Measurements from ENCODE around the gene FLACC1. TPM values are rescaled to one million over a fixed set of nuclear protein-coding genes. Genes with fewer than 3 reads are reported as not detected.

Gene FLACC1
- total RNA-seq, 1 experiment from 2014 or later, result 0.17 TPM

DNA sequence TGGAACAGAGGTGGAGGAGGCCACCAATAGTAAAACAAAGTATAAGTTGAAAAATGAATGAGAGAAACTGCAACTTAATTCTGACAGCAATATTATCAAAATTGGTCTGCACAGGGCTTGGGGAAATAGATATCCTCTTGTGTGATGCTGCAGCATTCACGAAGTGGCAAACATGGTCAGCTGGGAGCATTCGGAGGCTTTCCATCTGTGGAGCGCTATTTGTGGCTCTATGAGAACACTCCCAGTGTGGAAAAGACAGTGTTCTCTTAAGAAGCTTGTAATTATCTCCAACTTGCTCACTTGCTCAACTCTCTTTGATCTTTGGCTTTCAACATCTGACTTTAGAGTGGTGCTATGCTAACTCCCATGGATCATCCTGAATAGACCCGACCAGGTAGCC is 3.1 kb upstream of the FLACC1 start:
- TF ChIP-seq, protein P1, sequence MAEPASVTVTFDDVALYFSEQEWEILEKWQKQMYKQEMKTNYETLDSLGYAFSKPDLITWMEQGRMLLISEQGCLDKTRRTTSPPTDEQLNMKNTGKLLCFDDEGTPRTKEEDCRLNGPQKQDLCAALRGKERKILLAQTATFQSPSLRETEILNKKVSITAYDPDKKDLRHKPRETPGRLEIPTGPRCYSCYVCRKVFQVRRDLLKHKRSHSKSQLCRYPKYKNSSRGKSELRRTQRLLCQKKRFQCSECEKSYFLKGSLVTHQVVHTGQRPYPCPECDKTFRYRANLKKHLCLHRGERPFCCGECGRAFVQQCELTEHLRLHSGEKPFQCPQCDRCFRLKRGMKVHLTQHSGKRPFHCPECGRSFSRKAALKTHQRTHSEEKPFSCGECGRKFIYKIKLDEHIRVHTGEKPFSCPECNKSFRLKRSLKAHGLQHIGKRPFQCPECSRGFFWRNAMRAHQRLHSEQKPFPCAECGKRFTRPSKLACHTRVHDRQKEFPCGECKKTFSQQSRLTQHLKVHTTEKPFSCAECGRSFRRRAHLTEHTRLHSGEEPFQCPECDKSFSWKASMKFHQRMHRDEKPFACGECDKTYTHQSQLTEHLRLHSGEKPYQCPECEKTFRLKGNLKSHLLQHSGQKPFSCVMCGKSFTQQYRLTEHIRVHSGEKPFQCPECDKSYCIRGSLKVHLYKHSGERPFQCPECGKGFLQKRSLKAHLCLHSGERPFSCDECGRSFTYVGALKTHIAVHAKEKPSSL (CRISPR knock-in tag; conservative IDR thresholded peaks at IDR 0.05), result no peak
- TF ChIP-seq ZNF138 (CRISPR knock-in tag; conservative IDR thresholded peaks at IDR 0.05) (no peak), ZNF396 (CRISPR knock-in tag; IDR thresholded peaks at IDR 0.05; ENCODE audit: borderline replicate concordance) (no peak), NR3C1 (CRISPR knock-in tag; conservative IDR thresholded peaks at IDR 0.05; ENCODE audit: low read depth) (no peak), ZNF671 (CRISPR knock-in tag; IDR thresholded peaks at IDR 0.05) (no peak)
- Mint-ChIP-seq H3K36me3 (peaks cover 8% of the 10 kb centered on the region), H3K27ac (no peak overlapping the region), H3K4me3 (no peak overlapping the region), H3K27me3 (ENCODE audit: low read depth) (no peaks in the 10 kb centered on the region), H3K9me3 (peaks cover 10% of the 10 kb centered on the region), H3K4me1 (peaks cover 5% of the 10 kb centered on the region)
- POLR2A ChIA-PET, result interaction anchor here (0.7 kb wide), 1 partner anchor 91 kb away, joined by 3 read pairs; the partner anchor contains the start of genes STRADB and TRAK2
- DNase-seq (ENCODE audit: low spot score) (no peak), ATAC-seq (no peak)
- CTCF ChIA-PET, result interaction anchor here (0.6 kb wide), 1 partner anchor 8 kb away, joined by 3 read pairs; no protein-coding TSS in a partner anchor

DNA sequence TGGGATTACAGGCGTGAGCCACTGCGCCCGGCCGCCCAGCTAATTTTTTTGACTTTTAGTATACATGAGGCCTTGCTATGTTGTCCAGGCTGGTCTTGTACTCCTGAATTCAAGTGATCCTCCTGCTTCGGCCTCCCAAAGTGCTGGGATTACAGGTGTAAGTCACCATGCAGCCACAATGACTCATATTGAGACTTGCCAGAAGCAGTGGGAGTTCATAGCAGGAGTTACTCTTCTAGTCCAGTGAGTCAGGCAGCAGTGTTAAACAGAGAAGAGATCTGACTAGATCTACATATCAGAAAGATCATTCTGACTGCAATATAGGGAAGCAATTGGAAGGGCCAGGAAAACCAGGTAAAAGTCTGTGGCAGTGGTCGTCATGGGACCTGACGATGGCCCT is 1.5 kb upstream of the FLACC1 start:
- ChIA-PET POLR2A (no interaction called here), CTCF (interaction anchor here (0.8 kb wide), 1 partner anchor 82 kb away, joined by 3 read pairs; no protein-coding TSS in a partner anchor)
- TF ChIP-seq ZNF671 (CRISPR knock-in tag; IDR thresholded peaks at IDR 0.05) (no peak), TEAD4 (CRISPR knock-in tag; IDR thresholded peaks at IDR 0.05) (no peak), RORB (CRISPR knock-in tag; IDR thresholded peaks at IDR 0.05) (no peak), NR3C1 (CRISPR knock-in tag; conservative IDR thresholded peaks at IDR 0.05; ENCODE audit: low read depth) (no peak), ZNF121 (CRISPR knock-in tag; IDR thresholded peaks at IDR 0.05) (no peak), CREM (CRISPR knock-in tag; IDR thresholded peaks at IDR 0.05) (no peak), RELA (CRISPR knock-in tag; IDR thresholded peaks at IDR 0.05; ENCODE audit: borderline replicate concordance) (no peak), ZNF138 (CRISPR knock-in tag; conservative IDR thresholded peaks at IDR 0.05) (no peak), ZNF423 (CRISPR knock-in tag; IDR thresholded peaks at IDR 0.05) (no peak), TEAD1 (CRISPR knock-in tag; IDR thresholded peaks at IDR 0.05) (no peak), ZNF219 (CRISPR knock-in tag; IDR thresholded peaks at IDR 0.05; ENCODE audit: borderline replicate concordance) (no peak)
- TF ChIP-seq, protein P2, sequence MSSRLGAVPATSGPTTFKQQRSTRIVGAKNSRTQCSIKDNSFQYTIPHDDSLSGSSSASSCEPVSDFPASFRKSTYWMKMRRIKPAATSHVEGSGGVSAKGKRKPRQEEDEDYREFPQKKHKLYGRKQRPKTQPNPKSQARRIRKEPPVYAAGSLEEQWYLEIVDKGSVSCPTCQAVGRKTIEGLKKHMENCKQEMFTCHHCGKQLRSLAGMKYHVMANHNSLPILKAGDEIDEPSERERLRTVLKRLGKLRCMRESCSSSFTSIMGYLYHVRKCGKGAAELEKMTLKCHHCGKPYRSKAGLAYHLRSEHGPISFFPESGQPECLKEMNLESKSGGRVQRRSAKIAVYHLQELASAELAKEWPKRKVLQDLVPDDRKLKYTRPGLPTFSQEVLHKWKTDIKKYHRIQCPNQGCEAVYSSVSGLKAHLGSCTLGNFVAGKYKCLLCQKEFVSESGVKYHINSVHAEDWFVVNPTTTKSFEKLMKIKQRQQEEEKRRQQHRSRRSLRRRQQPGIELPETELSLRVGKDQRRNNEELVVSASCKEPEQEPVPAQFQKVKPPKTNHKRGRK (CRISPR knock-in tag; IDR thresholded peaks at IDR 0.05; ENCODE audit: borderline replicate concordance), result no peak
- TF ChIP-seq, protein P3, sequence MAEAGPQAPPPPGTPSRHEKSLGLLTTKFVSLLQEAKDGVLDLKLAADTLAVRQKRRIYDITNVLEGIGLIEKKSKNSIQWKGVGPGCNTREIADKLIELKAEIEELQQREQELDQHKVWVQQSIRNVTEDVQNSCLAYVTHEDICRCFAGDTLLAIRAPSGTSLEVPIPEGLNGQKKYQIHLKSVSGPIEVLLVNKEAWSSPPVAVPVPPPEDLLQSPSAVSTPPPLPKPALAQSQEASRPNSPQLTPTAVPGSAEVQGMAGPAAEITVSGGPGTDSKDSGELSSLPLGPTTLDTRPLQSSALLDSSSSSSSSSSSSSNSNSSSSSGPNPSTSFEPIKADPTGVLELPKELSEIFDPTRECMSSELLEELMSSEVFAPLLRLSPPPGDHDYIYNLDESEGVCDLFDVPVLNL (CRISPR knock-in tag; IDR thresholded peaks at IDR 0.05; ENCODE audit: borderline replicate concordance, low read depth), result no peak
- TF ChIP-seq, protein P4, sequence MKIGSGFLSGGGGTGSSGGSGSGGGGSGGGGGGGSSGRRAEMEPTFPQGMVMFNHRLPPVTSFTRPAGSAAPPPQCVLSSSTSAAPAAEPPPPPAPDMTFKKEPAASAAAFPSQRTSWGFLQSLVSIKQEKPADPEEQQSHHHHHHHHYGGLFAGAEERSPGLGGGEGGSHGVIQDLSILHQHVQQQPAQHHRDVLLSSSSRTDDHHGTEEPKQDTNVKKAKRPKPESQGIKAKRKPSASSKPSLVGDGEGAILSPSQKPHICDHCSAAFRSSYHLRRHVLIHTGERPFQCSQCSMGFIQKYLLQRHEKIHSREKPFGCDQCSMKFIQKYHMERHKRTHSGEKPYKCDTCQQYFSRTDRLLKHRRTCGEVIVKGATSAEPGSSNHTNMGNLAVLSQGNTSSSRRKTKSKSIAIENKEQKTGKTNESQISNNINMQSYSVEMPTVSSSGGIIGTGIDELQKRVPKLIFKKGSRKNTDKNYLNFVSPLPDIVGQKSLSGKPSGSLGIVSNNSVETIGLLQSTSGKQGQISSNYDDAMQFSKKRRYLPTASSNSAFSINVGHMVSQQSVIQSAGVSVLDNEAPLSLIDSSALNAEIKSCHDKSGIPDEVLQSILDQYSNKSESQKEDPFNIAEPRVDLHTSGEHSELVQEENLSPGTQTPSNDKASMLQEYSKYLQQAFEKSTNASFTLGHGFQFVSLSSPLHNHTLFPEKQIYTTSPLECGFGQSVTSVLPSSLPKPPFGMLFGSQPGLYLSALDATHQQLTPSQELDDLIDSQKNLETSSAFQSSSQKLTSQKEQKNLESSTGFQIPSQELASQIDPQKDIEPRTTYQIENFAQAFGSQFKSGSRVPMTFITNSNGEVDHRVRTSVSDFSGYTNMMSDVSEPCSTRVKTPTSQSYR (CRISPR knock-in tag; IDR thresholded peaks at IDR 0.05), result no peak
- TF ChIP-seq, protein P5, sequence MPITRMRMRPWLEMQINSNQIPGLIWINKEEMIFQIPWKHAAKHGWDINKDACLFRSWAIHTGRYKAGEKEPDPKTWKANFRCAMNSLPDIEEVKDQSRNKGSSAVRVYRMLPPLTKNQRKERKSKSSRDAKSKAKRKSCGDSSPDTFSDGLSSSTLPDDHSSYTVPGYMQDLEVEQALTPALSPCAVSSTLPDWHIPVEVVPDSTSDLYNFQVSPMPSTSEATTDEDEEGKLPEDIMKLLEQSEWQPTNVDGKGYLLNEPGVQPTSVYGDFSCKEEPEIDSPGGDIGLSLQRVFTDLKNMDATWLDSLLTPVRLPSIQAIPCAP (CRISPR knock-in tag; IDR thresholded peaks at IDR 0.05), result no peak
- TF ChIP-seq, protein P6, sequence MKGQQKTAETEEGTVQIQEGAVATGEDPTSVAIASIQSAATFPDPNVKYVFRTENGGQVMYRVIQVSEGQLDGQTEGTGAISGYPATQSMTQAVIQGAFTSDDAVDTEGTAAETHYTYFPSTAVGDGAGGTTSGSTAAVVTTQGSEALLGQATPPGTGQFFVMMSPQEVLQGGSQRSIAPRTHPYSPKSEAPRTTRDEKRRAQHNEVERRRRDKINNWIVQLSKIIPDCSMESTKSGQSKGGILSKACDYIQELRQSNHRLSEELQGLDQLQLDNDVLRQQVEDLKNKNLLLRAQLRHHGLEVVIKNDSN (CRISPR knock-in tag; IDR thresholded peaks at IDR 0.05), result no peak
- TF ChIP-seq, protein P7, sequence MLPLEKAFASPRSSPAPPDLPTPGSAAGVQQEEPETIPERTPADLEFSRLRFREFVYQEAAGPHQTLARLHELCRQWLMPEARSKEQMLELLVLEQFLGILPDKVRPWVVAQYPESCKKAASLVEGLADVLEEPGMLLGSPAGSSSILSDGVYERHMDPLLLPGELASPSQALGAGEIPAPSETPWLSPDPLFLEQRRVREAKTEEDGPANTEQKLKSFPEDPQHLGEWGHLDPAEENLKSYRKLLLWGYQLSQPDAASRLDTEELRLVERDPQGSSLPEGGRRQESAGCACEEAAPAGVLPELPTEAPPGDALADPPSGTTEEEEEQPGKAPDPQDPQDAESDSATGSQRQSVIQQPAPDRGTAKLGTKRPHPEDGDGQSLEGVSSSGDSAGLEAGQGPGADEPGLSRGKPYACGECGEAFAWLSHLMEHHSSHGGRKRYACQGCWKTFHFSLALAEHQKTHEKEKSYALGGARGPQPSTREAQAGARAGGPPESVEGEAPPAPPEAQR (CRISPR knock-in tag; IDR thresholded peaks at IDR 0.05), result no peak
- TF ChIP-seq, protein P8, sequence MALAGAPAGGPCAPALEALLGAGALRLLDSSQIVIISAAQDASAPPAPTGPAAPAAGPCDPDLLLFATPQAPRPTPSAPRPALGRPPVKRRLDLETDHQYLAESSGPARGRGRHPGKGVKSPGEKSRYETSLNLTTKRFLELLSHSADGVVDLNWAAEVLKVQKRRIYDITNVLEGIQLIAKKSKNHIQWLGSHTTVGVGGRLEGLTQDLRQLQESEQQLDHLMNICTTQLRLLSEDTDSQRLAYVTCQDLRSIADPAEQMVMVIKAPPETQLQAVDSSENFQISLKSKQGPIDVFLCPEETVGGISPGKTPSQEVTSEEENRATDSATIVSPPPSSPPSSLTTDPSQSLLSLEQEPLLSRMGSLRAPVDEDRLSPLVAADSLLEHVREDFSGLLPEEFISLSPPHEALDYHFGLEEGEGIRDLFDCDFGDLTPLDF (CRISPR knock-in tag; IDR thresholded peaks at IDR 0.05), result no peak
- no peak for DNase-seq (ENCODE audit: low spot score)
- Mint-ChIP-seq H3K4me3 (no peak overlapping the region), H3K27me3 (ENCODE audit: low read depth) (no peaks in the 10 kb centered on the region), H3K4me1 (peaks cover 5% of the 10 kb centered on the region), H3K9me3 (peaks cover 9% of the 10 kb centered on the region), H3K36me3 (peaks cover 6% of the 10 kb centered on the region), H3K27ac (no peak overlapping the region)
- no peak for ATAC-seq
